GM21360 (cell line): ENCODE results near the gene ZNF678.
"Not testable (repeated sequence)": the region's sequence is repeated elsewhere in the genome, so short reads cannot be mapped to it uniquely, and the experiment has no call there.

ENCODE experiments used
- ATAC-seq: cut with Tn5 transposase; IDR thresholded peaks from one replicate; pipeline ENCODE4 v1.9.1; 2021; ENCODE audit warnings: mild to moderate bottlenecking, moderate library complexity; ENCODE audit not compliant: unreplicated experiment

Gene ZNF678

DNA sequence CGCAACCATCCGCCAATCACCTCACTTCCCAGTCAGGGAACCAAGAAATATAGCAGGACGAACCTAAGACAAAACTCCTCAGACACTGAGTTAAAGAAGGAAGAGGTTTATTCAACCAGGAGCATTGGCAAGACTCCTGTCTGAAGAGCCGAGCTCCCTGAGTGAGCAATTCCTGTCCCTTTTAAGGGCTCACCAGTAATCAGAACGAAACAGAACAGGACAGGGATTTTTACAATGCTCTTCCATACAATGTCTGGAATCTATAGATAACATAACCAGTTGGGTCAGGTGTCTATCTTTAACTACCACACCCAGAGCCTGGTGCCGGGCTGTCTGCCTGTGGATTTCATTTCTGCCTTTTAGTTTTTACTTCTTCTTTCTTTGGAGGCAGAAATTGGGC lies 32.9 kb downstream of the ZNF678 start:
- not testable (repeated sequence) for ATAC-seq

DNA sequence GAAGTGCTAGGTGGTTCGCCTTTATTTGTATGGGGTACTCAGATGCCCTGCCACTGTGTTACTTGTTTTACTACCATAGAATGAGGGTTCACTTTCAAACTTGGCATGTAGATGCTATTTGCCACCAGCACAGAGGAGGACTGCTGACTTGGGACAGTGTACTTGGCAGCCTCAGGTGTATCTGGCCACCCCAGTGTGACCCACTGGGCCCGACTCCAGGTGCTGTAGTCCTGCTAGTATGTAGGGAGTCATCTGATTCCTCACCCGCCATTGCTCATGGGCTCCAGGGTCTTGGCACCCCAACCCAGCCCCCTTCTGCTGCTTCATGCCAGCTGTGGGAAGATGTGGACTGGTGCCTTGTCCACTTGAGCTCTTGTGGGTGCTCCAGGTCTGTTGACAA lies 40.0 kb downstream of the ZNF678 start:
- ATAC-seq: no peak

DNA sequence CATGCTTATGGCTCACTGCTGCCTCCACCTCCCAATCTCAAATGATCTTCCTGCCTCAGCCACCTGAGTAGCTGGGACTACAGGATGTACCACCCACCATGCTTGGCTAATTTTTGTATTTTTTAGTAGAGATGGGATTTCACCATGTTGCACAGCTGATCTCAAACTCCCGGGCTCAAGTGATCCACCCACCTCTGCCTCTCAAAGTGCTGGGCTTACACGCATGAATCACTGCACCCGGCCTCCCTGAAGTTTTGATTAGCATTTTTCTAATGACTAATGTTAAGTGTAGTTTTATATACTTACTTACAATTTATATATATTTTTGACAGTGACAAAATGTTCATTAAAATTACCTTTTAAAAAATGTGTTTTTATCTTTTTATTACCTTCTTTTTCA lies 41.1 kb downstream of the ZNF678 start:
- no peak for ATAC-seq

DNA sequence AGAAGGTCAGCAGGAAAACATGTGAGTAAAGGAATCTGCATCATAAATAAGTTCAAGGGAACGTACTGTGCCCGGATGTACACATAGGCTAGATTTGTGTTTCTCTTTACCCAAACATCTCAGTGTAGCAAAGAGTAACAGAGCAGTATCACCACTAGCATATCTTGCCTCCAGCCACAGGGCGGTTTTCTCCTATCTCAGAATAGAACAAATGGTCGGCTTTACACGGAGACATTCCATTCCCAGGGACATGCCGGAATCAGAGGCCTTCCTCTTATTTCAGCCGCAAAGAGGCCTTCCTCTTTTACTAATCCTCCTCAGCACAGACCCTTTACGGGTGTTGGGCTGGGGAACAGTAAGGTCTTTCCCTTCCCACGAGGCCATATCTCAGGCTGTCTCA lies 42.9 kb downstream of the ZNF678 start:
- ATAC-seq: not testable (repeated sequence)

DNA sequence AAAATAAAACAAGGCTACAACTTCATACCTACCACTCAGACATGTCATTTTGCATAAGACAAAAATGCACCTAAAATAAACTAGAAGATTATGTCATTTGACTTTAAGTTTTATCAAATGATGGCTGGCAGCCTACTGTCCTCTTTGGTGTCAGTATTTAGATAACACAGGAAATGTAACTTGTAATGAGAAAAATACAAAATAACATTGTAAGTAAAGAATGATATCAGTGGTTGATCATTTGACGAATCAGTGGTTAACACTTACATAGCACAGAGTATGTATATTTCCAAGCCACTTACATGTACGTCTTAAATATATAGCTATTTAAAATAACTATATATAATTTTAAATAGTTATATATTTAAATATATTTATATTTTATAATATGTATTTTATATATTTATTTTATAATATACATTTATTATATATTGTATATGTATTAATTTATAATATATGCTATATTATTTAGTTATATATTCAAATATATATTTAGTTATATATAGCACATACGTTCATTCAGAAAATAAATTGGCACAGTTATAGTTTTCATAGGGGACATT lies 44.1 kb downstream of the ZNF678 start:
- no peak for ATAC-seq

DNA sequence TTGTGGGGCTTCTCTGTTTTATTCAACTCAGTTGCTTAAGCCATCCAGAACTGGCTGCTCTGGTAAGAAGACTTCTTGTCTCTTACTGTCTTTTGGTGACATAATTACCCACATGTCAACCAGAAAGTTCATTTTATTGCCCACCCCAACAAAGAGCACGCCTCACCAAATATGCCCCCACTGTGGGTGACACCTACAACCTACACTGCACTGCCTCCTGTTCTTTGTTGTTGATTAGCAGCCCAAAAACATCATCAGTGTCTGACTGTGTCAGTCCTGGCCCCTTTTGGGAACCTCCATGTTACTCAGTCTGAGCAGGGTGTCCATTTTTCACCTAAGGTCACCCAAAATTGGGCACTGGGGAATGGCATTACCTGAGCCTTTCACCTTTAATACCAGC lies 49.3 kb downstream of the ZNF678 start:
- ATAC-seq: no peak

DNA sequence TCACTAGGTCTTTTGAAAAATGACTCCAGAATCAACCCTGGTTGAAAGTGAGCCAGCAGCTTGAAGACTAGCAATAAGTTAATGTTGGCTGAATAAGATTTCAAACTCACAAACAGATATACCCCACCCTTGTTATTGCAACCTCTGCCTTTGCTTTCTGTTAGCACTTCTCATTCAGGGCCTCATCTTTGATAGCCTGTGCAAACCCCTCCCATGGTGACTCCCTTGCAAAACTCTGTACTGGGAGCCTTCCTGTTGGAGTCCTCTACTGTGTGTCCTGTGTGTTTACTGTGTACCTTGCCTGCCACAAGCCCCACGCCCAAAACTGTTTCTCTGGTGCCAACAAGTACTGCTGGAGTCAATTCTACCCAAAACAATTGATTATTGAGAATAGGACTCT lies 50.2 kb downstream of the ZNF678 start:
- ATAC-seq: no peak

DNA sequence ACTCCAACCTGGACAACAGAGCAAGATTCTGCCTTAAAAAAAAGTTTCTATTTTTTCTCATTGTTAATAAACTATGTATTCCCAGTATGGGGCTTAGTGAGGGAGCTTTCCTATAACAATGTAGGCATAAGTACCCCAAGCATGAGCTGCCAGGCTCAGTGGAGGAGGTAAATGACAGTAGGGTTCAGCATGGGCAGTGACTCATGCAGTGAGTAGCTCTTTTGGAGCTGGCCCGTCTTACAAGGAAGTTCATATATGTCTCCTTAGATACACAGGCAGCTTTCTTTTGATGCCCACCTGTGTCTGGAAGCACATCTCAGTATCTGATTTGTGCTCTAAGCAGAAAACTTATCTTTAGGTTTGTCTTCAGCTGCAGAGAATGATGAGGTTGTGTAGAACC lies 57.9 kb downstream of the ZNF678 start:
- ATAC-seq: no peak

DNA sequence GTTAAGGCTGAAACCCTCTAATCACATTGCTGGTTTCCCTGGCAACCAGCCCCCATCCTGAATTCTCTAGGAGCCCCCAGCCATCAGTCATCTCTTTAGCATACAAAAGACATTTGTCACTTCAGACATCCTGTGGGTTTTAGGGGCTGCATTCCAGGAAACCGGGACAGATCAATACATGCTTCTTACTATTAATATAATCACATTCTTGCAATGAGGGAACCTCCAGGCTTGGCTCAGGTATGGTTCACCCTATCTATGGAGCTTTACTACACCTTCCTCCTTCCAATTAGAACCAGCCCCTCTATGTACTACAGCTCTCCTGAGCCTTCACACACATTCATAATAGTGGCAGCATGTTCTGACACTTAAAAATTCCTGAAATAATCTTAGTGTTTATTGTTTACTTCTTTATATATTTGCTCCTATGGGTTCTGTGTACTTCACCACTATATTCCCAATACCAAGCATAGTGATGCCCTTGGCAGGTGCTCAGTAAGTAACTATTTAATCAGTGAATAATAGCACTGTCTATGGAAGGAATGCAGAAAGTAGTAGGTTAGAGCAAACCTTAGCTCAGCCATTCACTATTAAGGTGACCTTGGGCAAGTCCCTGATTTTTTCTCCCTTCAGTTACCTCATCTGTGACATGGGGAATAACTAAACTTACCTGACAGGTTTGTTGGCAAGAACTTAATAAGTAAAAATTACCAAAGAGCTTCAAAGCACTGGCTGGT lies 59.6 kb downstream of the ZNF678 start:
- no peak for ATAC-seq

DNA sequence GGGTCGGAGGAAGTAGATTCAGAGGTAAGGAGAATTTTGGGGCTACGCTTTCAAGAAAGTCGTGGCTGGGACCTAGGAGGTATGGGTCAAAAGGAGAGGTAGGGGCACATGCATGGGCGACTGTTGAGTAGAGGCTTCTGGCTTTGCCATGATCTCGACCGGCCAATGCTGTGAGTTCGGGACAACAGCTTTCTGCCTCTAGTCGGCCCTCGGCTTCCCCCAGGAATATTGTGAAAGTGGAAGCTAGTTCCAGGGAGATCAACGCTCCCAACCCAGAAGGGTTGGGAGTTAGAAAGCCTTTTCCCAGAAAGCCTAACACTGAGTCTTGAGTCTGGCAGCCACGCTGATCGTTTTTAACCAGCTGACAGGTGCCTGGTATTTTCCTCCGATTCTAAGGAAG lies 69.0 kb downstream of the ZNF678 start:
- ATAC-seq: no peak

DNA sequence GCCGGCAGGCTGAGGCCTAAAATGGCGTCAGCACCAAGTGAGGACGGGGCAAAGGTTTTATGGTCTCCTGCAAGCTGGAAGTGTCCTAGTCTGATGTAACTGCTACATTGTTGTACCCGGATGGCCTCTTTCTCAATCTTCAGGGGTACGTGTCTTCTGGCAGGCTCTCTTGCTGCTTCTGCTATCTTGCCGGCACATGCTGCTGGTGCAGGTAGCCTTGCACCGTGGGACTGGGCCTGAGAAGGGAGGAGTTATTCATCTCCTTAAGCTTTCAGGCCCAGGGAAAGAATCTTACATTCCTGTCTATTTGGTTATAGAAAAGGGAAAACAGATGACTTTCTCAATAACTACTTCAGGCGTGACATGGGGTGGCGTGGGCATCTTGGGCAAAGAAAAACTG lies 72.2 kb downstream of the ZNF678 start:
- no peak for ATAC-seq

DNA sequence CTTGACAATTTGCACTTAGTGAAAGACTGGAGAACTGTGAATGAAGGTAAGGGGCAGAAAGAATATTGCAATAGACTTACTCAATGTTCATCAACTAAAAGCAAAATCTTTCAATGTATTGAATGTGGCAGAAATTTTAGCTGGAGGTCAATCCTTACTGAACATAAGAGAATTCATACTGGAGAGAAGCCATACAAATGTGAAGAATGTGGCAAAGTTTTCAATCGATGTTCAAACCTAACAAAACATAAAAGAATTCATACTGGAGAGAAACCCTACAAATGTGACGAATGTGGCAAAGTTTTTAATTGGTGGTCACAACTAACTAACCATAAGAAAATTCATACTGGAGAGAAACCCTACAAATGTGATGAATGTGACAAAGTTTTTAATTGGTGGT lies 91.1 kb downstream of the ZNF678 start:
- ATAC-seq: no peak

DNA sequence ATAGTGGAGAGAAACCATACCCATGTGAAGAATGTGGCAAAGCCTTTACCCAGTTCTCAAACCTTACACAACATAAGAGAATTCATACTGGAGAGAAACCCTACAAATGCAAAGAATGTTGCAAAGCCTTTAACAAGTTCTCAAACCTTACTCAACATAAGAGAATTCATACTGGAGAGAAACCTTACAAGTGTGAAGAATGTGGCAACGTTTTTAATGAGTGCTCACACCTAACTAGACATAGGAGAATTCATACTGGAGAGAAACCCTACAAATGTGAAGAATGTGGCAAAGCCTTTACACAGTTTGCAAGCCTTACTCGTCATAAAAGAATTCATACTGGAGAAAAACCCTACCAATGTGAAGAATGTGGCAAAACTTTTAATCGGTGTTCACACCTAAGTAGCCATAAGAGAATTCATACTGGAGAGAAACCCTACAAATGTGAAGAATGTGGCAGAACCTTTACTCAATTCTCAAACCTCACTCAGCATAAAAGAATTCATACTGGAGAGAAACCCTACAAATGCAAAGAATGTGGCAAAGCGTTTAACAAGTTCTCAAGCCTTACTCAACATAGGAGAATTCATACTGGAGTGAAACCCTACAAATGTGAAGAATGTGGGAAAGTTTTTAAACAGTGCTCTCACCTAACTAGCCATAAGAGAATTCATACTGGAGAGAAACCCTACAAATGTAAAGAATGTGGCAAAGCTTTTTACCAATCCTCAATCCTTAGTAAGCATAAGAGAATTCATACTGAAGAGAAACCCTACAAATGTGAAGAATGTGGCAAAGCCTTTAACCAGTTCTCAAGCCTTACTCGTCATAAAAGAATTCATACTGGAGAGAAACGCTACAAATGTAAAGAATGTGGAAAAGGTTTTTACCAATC lies 91.7 kb downstream of the ZNF678 start:
- no peak for ATAC-seq

DNA sequence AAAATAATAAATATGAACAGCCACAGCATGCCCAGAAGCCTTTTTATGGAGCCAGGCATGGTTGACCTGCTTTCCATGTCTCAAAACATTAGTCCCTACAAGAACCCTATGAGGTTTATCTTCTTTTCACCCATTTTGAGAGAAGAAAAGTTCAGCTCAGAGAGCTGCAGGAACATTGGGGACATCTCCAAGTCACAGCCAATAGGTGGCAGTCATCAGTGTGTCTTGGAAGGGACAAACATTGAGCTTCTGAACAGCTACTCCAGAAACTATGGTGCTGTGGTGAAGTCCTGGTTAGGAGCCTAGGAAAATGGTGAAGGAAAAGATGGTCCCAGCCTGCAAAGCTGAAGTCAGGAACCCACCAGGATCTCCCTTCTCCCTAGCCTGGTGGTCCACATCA lies 98.1 kb downstream of the ZNF678 start:
- ATAC-seq: no peak

DNA sequence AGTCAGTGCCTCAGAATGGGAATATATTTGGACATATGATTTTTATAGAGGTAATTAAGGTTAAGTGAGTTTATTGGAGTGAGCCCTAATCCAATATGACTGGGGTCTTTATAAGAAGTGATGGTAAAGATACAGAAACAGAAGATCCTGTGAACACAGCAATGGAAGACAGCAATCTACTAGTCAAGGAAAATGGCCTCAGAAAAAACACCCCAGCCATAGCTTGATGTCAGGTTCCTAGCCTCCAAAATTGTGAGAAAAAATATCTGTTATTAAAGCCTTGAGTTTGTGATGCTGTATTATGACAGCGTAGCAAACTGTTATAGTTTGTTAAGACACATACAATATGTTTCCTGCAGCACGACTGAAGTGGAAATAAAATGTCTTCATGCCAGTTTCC lies 99.6 kb downstream of the ZNF678 start:
- ATAC-seq: no peak

DNA sequence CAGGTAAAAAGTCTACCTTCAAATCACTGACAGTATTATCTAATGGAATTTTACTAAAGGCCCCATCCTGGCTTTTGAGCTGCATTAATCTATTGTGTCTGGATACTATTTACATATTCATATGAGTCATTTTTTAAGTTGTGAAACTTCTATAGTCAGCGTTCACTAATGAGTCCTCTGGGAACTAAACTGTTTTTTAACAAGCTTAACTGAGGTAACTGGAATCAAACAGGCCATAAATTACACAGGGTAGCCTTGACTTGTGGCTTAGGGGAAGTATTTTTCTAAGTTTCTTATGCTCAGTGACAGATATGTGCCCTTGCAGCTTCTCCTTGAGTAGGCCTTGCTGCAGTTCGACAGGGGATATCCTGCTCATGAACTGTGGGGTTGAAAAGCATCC lies 102.9 kb downstream of the ZNF678 start:
- no peak for ATAC-seq

DNA sequence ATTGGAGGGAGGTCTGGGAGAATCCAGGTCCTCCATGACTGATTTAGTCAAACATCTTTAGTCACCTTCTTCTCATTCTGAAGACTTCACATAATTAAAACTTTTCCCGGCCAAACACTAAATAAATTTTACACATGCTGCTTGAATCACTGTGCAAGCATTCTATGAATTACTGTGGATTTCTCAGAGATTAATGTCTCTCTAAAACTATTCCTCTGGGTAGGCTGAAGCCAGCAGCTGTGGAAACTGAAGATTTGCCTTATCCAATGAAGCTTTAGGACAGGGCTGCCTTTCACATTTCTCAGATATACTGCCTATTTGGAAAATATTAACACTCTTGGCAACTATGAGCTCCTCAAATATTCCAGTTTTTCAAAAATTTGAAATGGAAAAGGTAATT lies 110.1 kb downstream of the ZNF678 start:
- ATAC-seq: no peak

DNA sequence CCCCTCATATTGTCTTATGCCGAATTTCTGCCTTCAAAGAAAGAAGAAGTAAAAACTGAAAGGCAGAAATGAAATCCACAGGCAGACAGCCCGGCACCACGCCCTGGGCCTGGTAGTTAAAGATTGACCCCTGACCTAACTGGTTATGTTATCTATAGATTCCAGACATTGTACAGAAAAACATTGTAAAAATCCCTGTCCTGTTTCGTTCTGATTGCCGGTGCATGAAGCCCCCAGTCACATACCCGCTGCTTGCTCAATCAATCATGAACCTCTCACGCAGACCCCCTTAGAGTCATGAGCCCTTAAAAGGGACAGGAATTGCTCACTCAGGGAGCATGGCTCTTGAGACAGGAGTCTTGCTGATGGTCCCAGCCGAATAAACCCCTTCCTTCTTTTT lies 122.5 kb downstream of the ZNF678 start:
- ATAC-seq: no peak

DNA sequence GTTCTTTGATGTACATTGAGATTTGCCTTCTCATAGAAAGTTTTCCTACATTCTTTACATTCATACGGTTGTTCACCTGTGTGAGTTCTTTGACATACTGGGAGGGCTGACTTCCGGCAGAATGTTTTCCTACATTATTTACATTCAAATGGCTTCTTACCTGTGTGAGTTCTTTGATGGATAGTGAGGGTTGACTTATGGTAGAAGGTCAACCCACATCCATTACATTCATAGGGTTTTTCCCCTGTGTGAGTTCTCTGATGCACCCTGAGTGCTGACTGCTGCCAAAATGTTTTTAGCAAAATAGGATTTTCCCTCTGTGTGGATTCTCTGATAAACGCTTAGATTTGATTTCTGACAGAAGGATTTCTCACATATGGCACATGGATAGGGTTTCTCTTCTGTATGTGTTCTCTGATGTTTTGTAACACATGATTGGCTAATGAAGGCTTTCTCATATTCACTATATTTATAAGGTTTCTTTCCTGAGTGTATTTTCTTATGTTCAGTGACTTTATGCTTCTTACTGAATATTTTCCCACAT lies 134.0 kb downstream of the ZNF678 start:
- ATAC-seq: no peak

DNA sequence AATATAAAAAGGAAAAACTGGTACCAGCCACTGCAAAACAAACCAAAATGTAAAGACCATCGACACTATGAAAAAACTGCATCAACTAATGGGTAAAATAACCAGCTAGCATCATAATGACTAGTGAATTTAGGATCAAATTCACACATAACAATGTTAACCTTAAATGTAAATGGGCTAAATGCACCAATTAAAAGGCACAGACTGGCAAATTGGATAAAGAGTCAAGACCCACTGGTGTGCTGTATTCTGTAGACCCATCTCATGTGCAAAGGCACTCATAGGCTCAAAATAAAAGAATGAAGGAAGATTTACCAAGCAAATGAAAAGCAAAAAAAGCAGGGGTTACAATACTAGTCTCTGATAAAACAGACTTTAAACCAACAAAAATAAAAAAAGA lies 138.3 kb downstream of the ZNF678 start:
- ATAC-seq: not testable (repeated sequence)

DNA sequence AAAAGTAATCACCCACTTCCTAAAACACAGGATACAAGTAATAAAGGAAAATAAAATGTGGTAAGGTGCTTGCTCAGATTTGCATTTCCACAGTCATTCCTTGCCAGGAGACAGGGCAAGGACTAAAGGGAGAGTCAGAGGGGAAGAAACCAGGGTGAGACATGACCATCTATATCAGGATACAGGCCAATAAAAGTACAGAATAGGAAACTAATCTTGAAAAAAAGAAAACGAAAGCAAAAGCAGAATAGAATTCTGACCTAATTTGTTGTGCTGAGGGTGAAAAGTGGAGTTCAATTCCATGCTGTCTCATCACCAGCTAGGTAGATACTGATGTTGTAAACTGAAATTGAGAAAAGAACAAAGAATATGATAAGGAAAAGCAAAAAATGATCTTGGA lies 144.5 kb downstream of the ZNF678 start:
- no peak for ATAC-seq

DNA sequence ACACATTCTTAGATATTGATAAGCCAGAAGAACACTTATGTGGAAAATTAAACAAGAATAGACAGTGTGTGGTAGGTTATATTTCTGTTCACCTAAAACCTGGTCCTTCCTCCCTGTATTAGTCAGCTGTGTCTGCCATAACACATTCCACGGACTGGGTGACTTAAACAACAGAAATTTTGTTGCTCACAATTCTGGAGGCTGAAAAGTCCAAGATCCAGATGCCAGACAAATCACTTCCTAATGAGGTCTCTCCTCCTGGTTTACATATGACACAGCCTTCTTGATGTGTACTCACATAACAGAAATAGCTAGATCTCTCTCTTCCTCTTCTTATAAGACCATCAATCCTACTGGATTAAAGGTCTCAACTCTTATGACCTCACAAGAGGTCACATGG lies 146.1 kb downstream of the ZNF678 start:
- no peak for ATAC-seq
